ENCODE measurements around the gene ZBTB21.
"Not testable (repeated sequence)": the region's sequence is repeated elsewhere in the genome, so short reads cannot be mapped to it uniquely, and the experiment has no call there.

Gene ZBTB21

DNA sequence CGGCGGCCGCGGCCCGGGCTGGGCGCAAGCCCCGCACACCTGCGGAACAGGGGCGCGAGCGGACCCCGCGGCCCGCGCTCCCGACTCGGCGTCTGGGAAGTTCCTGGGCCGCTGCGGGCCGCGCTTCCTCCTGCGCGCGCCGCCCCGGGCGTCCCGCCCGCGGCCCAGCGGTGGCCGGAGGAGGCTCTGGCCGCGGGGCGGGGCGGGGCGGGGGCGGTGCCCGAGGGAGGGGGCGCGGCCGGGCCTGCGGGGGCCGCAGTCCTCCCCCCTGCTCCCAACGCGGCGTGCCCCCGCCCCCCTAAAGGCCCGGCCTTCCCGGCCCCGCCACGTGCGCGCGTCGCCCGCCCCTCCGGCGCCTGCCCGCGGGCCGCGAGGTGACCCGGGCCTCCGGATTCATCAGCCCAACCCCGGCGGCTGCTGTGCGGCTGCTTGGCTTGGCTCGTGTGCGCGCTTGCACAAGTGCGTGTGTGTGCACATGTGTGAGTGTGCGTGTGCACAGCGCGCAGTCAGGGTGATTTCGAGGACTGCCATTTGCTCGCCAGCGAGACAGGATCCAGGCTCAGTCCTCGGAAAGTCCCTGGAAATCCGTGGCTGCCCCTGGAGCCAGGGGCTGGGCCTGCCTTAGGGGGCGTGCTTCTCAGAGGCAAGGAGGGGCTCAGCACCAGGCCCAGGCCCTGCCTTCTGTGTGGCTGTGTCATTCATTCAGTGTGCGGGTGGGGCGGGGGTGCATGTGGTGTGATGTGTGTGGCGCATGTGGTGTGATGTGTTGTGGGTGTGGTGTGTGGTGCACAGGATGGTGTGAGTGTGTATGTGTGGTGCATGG, 56.1 kb downstream of the ZBTB21 start, which contains the start of gene C2CD2:
C2CD2 (minus strand) TSS at position 188 of the 823 bp plus-strand sequence. CDS start 370 bp downstream, outside the sequence.
- DNase-seq (ENCODE audit: low read depth in 2 of 3, low spot score in 2 of 3): peak in 1 of 3 experiments; percentile 11

DNA sequence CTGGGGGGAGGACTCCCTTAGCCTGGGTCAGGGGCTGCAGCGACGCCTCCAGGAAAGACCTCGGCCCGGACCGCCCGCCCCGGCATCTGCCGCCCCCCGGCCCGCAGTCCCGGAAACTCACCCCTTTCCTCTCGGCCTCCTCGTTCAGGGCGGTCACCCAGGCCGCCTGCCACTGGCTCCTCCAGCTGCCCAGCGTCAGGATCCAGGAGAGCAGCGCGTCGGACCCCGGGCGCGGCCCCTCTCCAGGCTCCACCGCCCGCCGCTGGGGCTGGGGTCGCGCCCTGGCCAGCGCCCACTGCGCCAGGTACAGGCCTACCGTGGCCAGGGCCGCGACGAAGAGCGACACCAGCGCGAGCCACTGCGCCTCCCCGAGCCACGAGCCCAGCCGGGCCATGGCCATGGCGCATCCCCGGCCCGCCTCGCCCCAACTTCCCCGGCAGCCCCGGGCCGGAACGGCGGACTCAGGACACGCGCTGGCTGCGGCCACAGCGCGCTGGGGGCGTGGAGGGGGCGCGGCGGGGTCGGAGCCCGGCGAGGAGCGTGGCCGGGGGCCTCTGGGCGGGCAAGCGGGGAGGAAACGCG, 56.8 kb downstream of the ZBTB21 start:
- no peak for DNase-seq (ENCODE audit: low read depth in 2 of 3, low spot score in 2 of 3)

DNA sequence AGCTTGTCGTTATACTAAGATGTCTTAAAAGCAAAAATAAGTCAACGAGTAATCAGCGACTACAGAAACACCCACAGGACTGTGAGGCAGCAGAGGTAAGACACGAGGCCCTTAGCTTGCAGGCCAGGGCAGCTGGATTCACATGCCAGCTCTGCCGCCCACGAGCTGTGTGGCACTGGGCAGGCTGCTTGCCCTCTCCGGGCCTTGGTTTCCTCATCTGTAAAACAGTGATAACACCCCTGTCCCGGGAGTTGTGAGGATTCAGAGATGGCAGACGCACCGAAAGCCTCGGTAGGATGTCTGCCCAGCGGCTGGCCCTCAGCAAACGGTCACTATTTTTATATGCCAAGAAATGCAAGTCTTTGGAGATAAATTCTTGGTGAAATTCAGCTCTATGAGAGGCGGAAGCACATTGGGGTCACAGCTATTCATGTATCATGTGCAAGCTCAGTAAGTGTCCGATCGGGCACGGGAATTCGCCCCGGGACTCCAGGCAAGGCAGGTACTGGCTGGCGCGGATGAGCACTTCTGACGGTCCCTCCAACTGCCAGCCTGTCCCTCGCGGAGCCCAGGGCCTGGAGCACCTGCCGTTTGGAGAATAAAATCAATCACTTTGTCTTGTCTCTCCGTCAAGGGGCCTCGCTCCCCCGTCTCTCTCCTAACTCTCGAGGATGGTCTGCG, 57.5 kb downstream of the ZBTB21 start:
- no peak for DNase-seq (ENCODE audit: low read depth in 2 of 3, low spot score in 2 of 3)

DNA sequence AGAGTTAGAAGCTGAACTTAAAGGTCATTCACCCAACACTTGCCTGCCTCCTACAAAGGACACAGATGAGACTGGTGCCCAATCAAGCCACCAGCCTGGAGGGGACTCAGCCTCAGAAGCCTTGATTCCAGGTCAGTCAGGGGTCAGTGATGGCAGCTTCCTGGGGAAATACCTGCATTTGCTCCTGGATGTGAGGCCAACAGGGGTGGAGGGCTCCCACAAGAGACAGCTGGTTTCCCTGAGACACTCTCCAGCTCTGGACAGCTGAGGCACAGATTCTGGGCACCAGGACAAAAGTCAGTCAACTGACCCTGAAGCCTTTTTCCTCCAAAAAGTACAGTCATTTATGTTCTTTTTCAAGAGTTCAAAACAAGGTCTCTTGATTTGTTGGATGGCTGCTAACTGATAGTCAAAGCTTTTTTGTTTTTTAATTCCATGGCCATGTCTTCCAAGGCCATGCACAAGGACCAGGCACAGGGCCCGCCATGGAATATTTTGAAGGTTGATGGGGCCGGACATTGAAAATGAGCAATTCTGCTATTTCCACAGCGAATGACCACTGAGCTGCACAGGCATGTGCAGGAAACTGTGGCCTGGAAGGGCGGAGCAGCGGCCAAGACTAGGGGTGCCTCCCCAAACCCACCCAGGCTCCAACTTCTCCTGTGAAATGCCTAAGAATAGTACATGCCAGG, 58.1 kb downstream of the ZBTB21 start:
- DNase-seq (ENCODE audit: low read depth in 2 of 3, low spot score in 2 of 3): no peak

DNA sequence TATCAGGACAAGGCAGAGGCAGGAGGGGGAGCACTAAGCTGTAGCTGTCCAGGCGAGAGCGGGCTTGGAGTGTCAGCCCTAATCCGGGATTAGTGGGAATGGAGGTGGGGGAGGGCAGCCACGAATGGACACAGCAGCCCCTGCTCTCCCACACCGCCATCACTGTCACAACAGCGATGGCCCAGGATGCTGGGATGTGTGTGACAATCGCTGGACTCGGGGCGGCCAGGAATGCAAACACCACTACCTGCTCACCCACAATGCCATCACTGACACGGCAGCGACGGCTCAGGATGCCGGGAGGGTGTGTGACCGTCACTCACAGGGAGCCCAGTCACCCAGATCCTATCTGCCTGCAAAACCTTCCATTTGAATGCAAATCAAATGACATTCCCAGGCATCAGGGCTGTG, 59.2 kb downstream of the ZBTB21 start:
- DNase-seq (ENCODE audit: low read depth in 2 of 3, low spot score in 2 of 3): no peak

DNA sequence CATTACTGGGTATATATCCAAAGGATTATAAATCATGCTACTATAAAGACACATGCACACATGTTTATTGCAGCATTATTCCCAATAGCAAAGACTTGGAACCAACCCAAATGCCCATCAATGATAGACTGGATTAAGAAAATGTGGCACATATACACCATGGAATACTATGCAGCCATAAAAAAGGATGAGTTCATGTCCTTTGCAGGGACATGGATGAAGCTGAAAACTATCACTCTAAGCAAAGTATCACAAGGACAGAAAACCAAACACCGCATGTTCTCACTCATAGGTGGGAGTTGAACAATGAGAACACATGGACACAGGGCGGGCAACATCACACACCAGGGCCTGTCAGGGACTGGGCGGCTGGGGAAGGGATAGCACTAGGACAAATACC, 60.5 kb downstream of the ZBTB21 start:
- not testable (repeated sequence) for DNase-seq (ENCODE audit: low read depth in 2 of 3, low spot score in 2 of 3)

DNA sequence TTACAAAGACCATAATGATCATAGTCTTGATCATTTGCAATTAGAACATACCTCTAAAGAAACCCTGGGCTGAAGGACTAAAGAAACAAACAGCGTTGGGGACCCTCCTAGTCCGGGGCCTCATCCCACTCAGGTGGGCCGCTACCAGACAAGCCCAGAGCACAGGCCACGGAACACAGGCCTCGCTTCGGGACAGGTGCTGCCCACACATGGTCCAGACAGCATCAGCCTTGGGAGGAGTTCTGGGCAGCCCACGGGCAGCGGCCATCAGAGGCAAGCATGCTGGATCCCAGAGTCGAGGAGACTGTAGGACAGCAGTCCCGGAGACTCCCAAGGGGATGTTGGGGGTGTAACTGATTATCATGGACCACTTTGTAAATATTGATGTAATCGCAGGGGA, 61.3 kb downstream of the ZBTB21 start:
- DNase-seq (ENCODE audit: low read depth in 2 of 3, low spot score in 2 of 3): no peak

DNA sequence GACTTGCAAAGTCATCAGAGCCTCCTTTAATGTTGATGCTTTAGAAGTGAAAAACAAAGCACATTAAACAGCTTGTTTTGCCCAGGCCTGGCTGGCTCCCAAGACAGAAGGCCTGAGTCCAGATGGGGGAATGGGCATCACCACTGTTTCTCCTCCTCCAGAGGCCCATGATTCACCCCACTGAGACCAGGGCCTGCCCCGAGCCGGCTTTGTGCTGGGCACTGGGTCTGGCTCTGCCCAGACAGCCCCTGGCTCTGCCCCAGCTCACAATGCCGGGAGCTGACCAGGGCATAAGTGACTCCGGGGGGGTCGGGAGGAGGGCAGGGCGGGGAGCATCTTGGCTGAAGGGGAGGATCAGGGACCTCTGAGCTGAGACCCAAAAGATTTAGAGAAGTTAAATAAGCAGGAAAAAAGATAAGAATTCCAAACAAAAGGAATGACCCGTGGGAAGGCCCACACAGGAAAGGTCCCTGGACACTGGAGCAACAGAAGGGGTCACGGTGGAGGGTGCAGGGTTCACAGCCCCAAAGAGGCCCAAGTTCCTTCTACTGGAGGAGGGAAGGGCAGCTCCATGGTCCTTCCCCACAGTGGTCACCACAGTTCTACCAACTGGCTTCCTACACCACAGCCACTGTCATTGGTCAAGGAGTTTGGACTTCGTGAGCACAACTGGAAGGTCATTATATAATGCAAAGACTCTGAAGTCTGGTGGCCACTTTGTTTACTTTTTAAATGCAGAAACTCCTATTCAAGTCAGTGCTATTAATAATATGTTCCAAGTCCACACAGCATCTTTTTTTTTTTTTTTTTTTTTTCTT, 61.9 kb downstream of the ZBTB21 start:
- DNase-seq (ENCODE audit: low read depth in 2 of 3, low spot score in 2 of 3): no peak

DNA sequence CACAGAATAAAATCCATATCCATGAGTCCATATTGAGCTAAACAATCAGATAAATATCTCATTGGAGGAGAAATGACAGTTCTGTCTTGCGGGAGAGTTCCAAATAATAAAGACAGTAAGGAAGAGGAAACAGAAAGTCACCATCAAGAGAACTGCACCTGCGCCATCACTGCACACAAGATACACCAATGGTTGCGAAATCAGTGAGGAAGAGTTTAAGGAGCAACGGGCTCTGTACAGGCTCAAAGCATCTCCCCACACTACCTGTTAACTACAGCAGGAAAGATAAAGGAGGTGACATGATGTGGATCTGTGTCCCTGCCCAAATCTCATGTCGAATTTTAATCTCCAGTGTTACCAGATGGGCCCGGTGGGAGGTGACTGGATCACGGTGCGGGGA, 64.2 kb downstream of the ZBTB21 start:
- DNase-seq (ENCODE audit: low read depth in 2 of 3, low spot score in 2 of 3): no peak

DNA sequence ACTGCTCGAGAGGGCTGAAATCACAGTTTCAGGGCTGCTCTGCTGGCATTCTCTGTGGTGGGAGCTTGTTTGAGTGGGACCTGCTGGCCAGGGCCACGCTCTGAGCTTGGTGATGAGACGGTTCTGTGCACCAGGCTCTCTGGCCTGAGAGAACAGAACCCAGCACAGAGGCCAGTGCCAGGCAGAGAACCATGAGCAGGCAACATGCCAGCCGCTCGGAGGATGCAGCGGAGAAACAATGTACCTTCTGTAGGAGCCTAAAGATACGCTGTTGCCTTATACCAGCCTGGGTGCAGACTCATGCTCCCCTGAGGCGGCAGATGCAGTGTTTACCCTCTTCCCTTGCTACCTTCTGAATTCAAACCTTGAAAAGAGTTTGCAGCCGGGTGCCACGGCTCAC, 66.3 kb downstream of the ZBTB21 start:
- no peak for DNase-seq (ENCODE audit: low read depth in 2 of 3, low spot score in 2 of 3)

DNA sequence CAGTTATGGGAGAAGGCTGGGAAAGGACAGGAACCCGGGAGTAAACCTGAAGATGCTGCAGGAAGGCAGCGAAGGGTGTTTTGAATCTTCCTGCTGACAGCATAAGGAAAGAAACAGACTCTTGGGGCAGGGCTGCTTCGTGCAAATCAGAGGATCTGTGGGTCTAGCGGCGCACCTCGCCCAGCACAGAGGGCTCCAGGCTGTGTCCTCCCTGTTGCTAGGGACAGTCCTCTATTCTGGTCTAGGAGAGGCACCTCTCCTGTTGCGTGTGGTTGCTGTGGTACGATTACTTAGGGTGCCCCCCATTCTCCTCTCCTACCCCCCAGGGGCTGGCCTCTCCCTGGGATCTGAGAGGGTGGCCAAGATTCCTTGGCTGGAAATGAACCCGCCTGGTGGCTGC, 67.7 kb downstream of the ZBTB21 start:
- no peak for DNase-seq (ENCODE audit: low read depth in 2 of 3, low spot score in 2 of 3)

DNA sequence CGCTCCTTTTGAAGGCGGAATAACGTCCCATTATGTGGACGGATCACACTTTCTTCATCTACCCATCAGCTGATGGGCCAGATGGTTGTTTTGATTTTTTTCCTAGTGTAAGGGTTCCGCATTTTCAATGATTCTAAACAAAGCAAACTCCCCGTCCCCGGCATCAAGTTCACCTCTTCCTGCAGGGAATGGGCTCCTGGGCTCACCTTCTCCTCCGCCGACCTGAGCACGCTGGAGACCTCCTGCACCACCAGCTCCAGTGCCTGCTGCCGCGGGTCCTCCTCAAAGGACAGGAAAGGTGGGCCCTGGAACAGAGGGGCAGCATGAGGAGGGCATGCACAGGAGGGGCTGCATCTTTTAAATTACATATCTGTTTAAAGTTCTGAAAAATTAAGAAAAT, 68.2 kb downstream of the ZBTB21 start:
- DNase-seq (ENCODE audit: low read depth in 2 of 3, low spot score in 2 of 3): no peak

DNA sequence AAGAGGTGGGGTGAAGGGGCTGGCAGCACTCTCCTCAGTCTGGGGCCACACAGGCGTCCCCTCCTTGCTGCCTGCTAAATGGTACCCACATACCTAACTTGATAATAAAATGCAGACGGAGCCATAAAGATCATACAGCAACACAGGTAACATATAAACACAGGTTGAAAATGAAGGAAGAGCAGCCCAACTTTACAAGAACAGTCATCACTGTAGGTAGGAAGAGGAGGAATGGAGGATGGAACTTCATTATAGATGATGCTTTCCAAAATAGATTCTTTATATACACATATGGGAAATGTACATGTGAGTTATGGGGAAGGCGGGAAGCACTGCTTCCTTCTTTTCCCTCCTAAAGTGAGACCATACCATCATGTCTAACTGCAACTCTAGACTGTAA, 69.7 kb downstream of the ZBTB21 start:
- DNase-seq (ENCODE audit: low read depth in 2 of 3, low spot score in 2 of 3): no peak

DNA sequence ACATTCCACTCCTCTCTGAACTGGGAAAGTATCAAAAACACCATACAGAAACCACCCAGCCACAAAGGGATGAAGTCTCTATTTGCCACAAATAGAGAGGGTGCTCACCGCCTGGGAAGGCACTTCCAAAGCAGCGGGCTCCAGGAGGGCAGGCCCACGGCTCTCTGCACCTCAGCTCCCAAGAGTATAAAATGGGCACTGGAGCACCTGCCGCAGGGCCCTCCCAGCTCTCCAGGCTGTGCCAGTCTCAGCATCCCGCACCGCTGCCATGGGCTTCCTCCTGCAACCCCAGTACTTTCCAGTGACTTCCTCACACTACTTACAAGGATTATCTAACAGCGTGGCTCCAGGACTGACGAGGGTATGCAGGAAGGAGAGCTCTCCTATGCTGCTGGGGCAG, 70.8 kb downstream of the ZBTB21 start:
- DNase-seq (ENCODE audit: low read depth in 2 of 3, low spot score in 2 of 3): no peak

Measured in activated CD8-positive, alpha-beta memory T cell treated with anti-CD3 and anti-CD28 coated beads for 48 hours (primary cell).